ENCODE data around the gene ZNF576.

DNA sequence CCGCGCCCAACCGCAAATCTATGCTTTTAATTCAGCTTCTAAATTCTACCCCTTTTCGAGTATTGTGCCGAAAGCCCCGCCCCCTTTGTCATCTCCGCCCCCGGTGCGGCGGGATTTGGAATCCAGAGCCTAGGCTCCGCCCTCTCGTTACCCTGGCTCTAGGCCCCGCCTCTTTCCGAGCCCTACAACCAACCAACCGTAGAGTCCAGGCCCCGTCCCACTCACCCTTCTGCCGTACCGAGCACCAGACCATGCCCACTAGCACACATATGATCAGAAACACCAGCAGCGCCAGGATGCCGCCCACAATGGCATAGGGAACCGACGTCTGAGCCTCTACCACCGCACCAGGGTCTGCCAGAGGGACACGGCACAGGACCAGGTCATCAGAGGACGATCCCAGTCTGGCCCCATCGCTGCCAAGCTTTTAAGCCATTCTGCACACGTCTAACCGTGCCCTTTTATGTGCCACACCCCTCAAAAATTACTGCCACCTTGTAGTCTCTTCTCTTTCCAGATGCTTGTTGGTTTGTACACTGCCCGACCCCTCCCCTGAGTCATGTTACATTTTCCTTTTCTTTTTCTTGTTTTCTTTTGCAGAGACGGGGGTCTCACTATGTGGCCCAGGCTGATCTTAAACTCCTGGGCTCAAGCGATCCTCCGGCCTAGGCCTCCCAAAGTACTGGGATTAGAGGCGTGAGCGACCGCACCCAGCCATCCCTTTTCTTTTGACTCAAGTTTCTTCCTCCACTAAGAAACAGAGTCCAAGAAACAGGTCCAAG, 27.7 kb downstream of the ZNF576 start:
- TF ChIP-seq CTCF (IDR thresholded peaks at IDR 0.05) (no peak), ZFX (IDR thresholded peaks at IDR 0.05; ENCODE audit: borderline replicate concordance) (no peak)

All from 22Rv1 (cell line).